Thyroid gland (tissue), 4 donors: ENCODE data around the gene HHEX.

Experiments
- POLR2A ChIP-seq, 2 donors: fragments of 450-650 bp; IDR thresholded peaks; one replicate each; pipeline ENCODE4 v1.6.1; 2017; ENCODE audit warnings: antibody characterized with exemption in 2 of 2, mild to moderate bottlenecking in 2 of 2, moderate library complexity in 1 of 2
- TF ChIP-seq, protein P1 (sequence below), 6 experiments: fragments of 200-600 bp in 3 of 6; fragments of 450-650 bp in 3 of 6; sonication (generic) in 3 of 6; IDR thresholded peaks; one replicate each; pipeline ENCODE4 v1.5.1; 2016 to 2019; ENCODE audit warnings: antibody characterized with exemption in 6 of 6, mild to moderate bottlenecking in 2 of 6, inconsistent platforms in 1 of 6, moderate library complexity in 1 of 6

DNA sequence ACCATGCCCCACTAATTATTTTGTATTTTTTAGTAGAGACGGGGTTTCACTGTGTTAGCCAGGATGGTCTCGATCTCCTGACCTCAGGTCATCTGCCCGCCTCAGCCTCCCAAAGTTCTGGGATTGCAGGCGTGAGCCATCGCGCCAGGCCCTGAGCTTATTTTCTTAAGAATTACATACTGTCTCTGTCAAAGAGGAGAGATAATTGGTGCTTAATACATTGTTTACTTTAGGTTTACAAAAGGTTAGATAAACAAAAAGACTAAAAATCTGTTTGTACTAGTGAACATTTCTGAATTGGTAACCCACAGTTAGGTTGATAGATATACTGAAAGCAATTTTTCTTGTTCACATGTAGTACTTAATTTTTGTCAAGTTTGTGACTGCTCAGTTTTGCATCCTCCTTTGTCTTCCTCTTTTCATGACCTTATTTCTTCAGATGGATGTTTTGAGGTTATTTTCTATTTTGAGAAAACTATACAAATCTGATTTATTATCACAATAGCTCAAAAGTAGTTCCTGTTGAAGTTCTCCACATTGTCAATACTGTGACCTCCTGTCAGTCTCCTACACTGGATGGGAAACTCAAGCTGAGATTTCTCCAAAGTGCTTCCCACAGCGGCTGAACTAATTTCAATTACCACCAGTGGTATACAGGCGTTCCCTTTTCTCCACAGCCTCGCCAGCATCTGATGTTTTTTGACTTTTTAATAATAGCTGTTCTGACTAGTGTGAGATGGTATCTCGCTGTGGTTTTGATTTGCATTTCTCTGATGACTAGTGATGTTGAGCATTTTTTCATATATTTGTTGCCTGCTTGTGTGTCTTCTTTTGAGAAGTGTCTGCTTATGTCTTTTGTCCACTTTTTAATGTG lies 22.5 kb downstream of the HHEX start:
- TF ChIP-seq, protein P1, sequence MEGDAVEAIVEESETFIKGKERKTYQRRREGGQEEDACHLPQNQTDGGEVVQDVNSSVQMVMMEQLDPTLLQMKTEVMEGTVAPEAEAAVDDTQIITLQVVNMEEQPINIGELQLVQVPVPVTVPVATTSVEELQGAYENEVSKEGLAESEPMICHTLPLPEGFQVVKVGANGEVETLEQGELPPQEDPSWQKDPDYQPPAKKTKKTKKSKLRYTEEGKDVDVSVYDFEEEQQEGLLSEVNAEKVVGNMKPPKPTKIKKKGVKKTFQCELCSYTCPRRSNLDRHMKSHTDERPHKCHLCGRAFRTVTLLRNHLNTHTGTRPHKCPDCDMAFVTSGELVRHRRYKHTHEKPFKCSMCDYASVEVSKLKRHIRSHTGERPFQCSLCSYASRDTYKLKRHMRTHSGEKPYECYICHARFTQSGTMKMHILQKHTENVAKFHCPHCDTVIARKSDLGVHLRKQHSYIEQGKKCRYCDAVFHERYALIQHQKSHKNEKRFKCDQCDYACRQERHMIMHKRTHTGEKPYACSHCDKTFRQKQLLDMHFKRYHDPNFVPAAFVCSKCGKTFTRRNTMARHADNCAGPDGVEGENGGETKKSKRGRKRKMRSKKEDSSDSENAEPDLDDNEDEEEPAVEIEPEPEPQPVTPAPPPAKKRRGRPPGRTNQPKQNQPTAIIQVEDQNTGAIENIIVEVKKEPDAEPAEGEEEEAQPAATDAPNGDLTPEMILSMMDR (IDR thresholded peaks at IDR 0.05): no peak
- no peak for TF ChIP-seq POLR2A (IDR thresholded peaks at IDR 0.05)
